H1 (cell line): ENCODE data around the gene BUD23. TPM values are rescaled to one million over a fixed set of nuclear protein-coding genes. Genes with fewer than 3 reads are reported as not detected.
A peak's percentile ranks its signal among the peaks of the same experiment; 100 is the strongest.

Experiments used
- ASH2L ChIP-seq: fragments of 200-600, 300-600 bp; sonication (generic); IDR thresholded peaks from one replicate; pipeline ENCODE4 v1.7.1; 2017; ENCODE audit warnings: low read length
- CHD2 ChIP-seq: IDR thresholded peaks from 2 replicates; pipeline ENCODE4 v1.6.1; 2012; ENCODE audit warnings: low read length, improper control_type of control experiment
- EZH2 ChIP-seq: fragments of 200-600 bp; sonication (generic); IDR thresholded peaks from 2 replicates; pipeline ENCODE4 v1.7.1; 2012; ENCODE audit warnings: low read depth, mild to moderate bottlenecking, moderate library complexity, low read length, inconsistent platforms; ENCODE audit not compliant: severe bottlenecking
- FOSL1 ChIP-seq: IDR thresholded peaks from 2 replicates; pipeline ENCODE4 v1.6.1; 2011; ENCODE audit warnings: mild to moderate bottlenecking, low read depth, low read length, moderate library complexity; ENCODE audit not compliant: insufficient read depth
- KDM4A ChIP-seq: IDR thresholded peaks from one replicate; pipeline ENCODE4 v1.7.1; 2012; ENCODE audit warnings: low read depth, mild to moderate bottlenecking, moderate library complexity, low read length, inconsistent platforms; ENCODE audit not compliant: severe bottlenecking
- KDM5A ChIP-seq: fragments of 200-600 bp; IDR thresholded peaks from 2 replicates; pipeline ENCODE4 v1.7.1; 2012; ENCODE audit warnings: mild to moderate bottlenecking, low read length, inconsistent platforms, mixed read lengths
- POU5F1 ChIP-seq: IDR thresholded peaks from 2 replicates; pipeline ENCODE4 v1.6.1; 2011; ENCODE audit warnings: low read depth, mild to moderate bottlenecking, low read length, moderate library complexity
- RXRA ChIP-seq: IDR thresholded peaks from 2 replicates; pipeline ENCODE4 v1.6.1; 2011; ENCODE audit warnings: low read depth, mild to moderate bottlenecking, low read length, moderate library complexity; ENCODE audit not compliant: insufficient read depth
- SAP30 ChIP-seq: fragments of 300-600 bp; sonication (generic); IDR thresholded peaks from 2 replicates; pipeline ENCODE4 v1.7.1; 2012; ENCODE audit warnings: low read length, moderate library complexity, mild to moderate bottlenecking, inconsistent platforms; ENCODE audit not compliant: insufficient read depth, insufficient replicate concordance
- SIX5 ChIP-seq: IDR thresholded peaks from 2 replicates; pipeline ENCODE4 v1.6.1; 2011; ENCODE audit warnings: mild to moderate bottlenecking, low read depth, low read length
- SRF ChIP-seq: IDR thresholded peaks from 2 replicates; pipeline ENCODE4 v1.6.1; 2011; ENCODE audit warnings: mild to moderate bottlenecking, low read depth, low read length, moderate library complexity
- TEAD4 ChIP-seq: IDR thresholded peaks from 2 replicates; pipeline ENCODE4 v1.6.1; 2012; ENCODE audit warnings: low read depth, low read length, inconsistent platforms, mixed read lengths
- ZNF274 ChIP-seq: IDR thresholded peaks from 2 replicates; pipeline ENCODE4 v1.7.0; 2012; ENCODE audit warnings: low read length, borderline replicate concordance; ENCODE audit errors: extremely low read depth
- polyA plus RNA-seq, 7 experiments: library from polyadenylated mRNA; depleted of rRNA in 3 of 7; stranded (reverse) in 5 of 7; unstranded in 2 of 7; fragments of >200 nt in 5 of 7; fragments of 200-250 nt in 2 of 7; gene quantifications; 1 replicate in 5 of 7; 2 replicates in 1 of 7; 4 replicates in 1 of 7; pipeline versions ENCODE4 v1.2.1 to v1.2.3, GENCODE V29; 2011 to 2013; ENCODE audit warnings: missing spikeins in 2 of 7, mixed read lengths in 2 of 7
- total RNA-seq: library from RNA; stranded (reverse); fragmentation: NEBNext Ultra II Directional; extraction: Animal tissue kit (Norgen Biotek cat#: 25700); gene quantifications from 2 replicates; pipeline ENCODE4 v1.2.1, GENCODE V29; 2021
- TF ChIP-seq, protein P1 (sequence below): IDR thresholded peaks from 2 replicates; pipeline ENCODE4 v1.6.1; 2012; ENCODE audit warnings: inconsistent platforms
- TF ChIP-seq, protein P2 (sequence below): IDR thresholded peaks from 2 replicates; pipeline ENCODE4 v1.6.1; 2012; ENCODE audit warnings: inconsistent platforms

Gene BUD23
- total and polyA plus RNA-seq, 2 of the 8 experiments (the other 6 are each of a cell fraction or from before 2014, with no cell fraction given): 72.3 to 78.4 TPM

DNA sequence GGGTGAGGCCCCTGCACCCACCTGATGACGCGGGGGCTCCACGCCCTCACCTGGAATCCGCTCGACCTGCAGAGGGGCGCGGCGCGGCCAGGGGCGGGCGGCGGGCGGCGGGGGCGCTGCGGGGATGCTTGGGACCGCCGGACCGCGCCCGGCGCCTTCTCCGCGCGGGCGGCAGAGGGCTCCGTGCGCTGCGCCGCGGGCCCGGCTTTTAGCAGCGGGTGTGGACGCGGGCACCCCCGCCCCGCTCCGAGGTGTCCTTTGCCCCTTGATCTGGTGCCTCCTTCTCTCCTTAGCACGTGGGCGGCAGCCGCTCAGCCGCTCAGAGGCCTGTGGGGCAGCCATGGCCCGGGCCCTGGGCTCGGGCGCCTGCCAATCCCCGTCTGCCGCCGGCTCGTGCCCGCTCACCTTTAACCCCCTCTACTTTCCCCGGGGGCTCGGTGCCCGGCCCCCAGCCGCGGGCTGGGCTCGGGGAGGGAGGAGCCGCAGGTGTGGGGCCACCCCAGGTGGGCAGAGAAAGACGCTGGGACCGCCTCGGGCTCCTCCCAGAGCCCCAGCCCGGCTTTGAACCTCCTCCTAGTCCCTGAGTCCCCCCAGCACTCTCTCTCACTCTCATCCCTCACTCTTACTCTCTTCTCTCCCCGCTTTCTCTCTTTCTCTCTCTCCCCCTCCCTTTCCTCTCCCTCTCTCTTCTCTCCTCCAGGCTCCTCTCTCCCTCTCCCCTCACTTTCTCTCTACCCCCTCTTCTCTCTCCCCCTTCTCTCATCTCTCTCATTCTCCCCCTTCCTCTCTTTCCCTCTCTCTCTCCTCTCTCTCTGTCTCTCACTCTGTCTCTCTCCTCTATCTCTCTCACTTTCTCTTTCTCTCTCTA lies 35.4 kb upstream of the BUD23 start (continued):
- TF ChIP-seq CHD2 (no peak), EZH2 (peak; percentile 39), SRF (no peak), POU5F1 (no peak), SIX5 (no peak), RXRA (no peak), ASH2L (peak; percentile 29), FOSL1 (no peak), TEAD4 (no peak), KDM4A (peak; percentile 95), KDM5A (no peak), SAP30 (no peak), ZNF274 (no peak)
- TF ChIP-seq, protein P1, sequence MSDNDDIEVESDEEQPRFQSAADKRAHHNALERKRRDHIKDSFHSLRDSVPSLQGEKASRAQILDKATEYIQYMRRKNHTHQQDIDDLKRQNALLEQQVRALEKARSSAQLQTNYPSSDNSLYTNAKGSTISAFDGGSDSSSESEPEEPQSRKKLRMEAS: peak; percentile 78
- TF ChIP-seq, protein P2, sequence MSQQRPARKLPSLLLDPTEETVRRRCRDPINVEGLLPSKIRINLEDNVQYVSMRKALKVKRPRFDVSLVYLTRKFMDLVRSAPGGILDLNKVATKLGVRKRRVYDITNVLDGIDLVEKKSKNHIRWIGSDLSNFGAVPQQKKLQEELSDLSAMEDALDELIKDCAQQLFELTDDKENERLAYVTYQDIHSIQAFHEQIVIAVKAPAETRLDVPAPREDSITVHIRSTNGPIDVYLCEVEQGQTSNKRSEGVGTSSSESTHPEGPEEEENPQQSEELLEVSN: peak; percentile 63
